ENCODE data around the gene DDRGK1. TPM values are rescaled to one million over a fixed set of nuclear protein-coding genes. Genes with fewer than 3 reads are reported as not detected.

Gene DDRGK1
- total and polyA plus RNA-seq, 8 donors: 42.0 to 52.8 (median 48.1) TPM

DNA sequence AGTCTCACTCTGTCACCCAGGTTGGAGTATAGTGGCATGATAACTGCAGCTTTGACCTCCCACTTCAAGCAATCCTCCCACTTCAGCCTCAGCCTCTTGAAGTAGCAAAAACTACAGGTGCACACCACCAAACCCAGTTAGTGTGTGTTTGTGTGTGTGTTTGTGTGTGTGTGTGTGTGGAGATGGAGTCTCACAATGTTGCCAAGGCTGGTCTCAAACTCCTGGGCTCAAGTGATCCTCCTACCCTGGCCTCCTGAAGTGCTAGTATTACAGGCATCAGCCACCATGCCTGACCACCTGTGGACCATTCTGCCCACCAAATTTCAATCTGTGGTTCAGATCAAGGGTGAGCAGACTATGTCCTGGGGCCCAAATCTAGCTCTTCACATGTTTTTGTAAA is 53.6 kb downstream of the DDRGK1 start:
- FAIRE-seq (no peak), ATAC-seq (no peak), DNase-seq (no peak)
- Histone ChIP-seq H3K36me3 (peaks cover 0 to 23% (median 8%) of the 10 kb centered on the region in 3 donors), H3K27me3 (no peaks in the 10 kb centered on the region), H3K9me3 (no peaks in the 10 kb centered on the region), H3K27ac (no peak overlapping the region), H3K4me1 (no peaks in the 10 kb centered on the region), H3K4me3 (no peak overlapping the region)
- intact Hi-C loops (cut with DNase I): no loop called here
- TF ChIP-seq CTCF (IDR thresholded peaks at IDR 0.05): no peak

DNA sequence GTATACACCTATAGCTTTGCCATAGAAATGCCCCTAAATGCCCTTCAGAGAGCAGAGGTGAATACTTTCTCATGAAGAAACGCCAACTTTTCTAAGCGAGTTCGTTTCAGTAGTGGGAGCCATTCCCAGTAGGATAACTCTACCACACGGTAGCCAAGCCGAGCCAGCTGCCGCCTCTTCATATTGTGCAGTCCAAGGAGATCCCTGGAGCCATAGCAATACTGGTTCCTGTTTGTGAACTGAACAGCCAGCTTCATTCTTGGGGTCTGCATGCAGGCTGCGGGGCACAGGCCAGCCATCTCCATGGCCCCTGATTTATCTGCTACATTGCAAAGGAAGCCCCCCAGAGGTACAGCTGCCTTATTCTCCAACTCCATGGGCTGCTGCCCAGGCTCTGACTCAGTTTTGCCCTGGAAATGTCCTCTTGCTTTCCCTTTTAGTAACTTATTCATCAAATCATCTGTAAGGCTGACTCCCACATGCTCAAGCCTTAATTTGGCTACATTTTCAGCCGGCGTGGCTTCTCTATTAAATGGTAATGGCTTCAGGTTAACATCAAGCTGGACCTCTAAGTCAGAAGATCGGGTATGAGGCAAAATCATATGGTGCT is 57.6 kb downstream of the DDRGK1 start:
- DNase-seq (no peak), ATAC-seq (peak in 1 of 4 donors; percentile 18), FAIRE-seq (no peak)
- H3K27ac ChIP-seq: no peak overlapping the region
- H3K4me3 ChIP-seq: no peak overlapping the region
- peaks cover 0 to 23% (median 8%) of the 10 kb centered on the region in 3 donors for H3K36me3 ChIP-seq
- intact Hi-C loops (cut with DNase I): no loop called here
- H3K27me3 ChIP-seq: no peaks in the 10 kb centered on the region
- 88 to 91% methylated on average over 10 of the region's 10 CpGs for WGBS, 2 donors
- no peak for TF ChIP-seq CTCF (IDR thresholded peaks at IDR 0.05)
- no peaks in the 10 kb centered on the region for H3K9me3 ChIP-seq
- H3K4me1 ChIP-seq: no peaks in the 10 kb centered on the region

- no peak for FAIRE-seq
- ATAC-seq: no peak
- Histone ChIP-seq H3K36me3 (no peaks in the 10 kb centered on the region), H3K9me3 (no peaks in the 10 kb centered on the region), H3K4me3 (no peak overlapping the region), H3K27ac (no peak overlapping the region), H3K27me3 (no peaks in the 10 kb centered on the region), H3K4me1 (no peaks in the 10 kb centered on the region)
- WGBS, 2 donors: 100% methylated on average over 3 of the region's 3 CpGs
- intact Hi-C loops (cut with DNase I): no loop called here
- TF ChIP-seq CTCF (IDR thresholded peaks at IDR 0.05): no peak
- DNase-seq: no peak
These were observed 62.7 kb downstream of the DDRGK1 start for GRCh38 chr20:3141757-3142156.

Other genes starting within 250 kb of the DDRGK1 start
- not detected for gene GNRH2, start 161.1 kb downstream of the DDRGK1 start, total RNA-seq
- not detected for gene GNRH2, start 161.1 kb downstream of the DDRGK1 start, polyA plus RNA-seq
- gene MRPS26, start 158.6 kb downstream of the DDRGK1 start, total RNA-seq: 10 to 100 TPM; 14.4 to 26.7 (median 20.5) TPM
- 10 to 100 TPM; 46.4 to 46.7 TPM for gene MRPS26, start 158.6 kb downstream of the DDRGK1 start, polyA plus RNA-seq
- under 1 TPM in 1 of 6 donors, not detected in 5; 0.38 TPM for gene OXT, start 133.1 kb downstream of the DDRGK1 start, total RNA-seq
- gene OXT, start 133.1 kb downstream of the DDRGK1 start, polyA plus RNA-seq: not detected
- not detected for gene AVP, start 120.0 kb downstream of the DDRGK1 start, total RNA-seq
- gene AVP, start 120.0 kb downstream of the DDRGK1 start, polyA plus RNA-seq: not detected
- 1 to 10 TPM; 2.7 to 7.6 (median 4.0) TPM for gene FASTKD5, start 44.8 kb downstream of the DDRGK1 start, total RNA-seq
- 1 to 10 TPM; 2.9 to 6.6 TPM for gene FASTKD5, start 44.8 kb downstream of the DDRGK1 start, polyA plus RNA-seq
- gene UBOX5, start 44.8 kb downstream of the DDRGK1 start, total RNA-seq: 1 to 10 TPM; 2.3 to 4.2 (median 3.5) TPM
- gene UBOX5, start 44.8 kb downstream of the DDRGK1 start, polyA plus RNA-seq: 1 to 10 TPM; 3.7 to 4.0 TPM
- 10 to 100 TPM; 17.5 to 18.9 (median 18.3) TPM for gene LZTS3, start 31.1 kb downstream of the DDRGK1 start, total RNA-seq
- 10 to 100 TPM; 20.3 to 30.5 TPM for gene LZTS3, start 31.1 kb downstream of the DDRGK1 start, polyA plus RNA-seq
- gene ITPA, start 4.8 kb upstream of the DDRGK1 start, total RNA-seq: 10 to 100 TPM; 14.2 to 29.9 (median 23.1) TPM
- gene ITPA, start 4.8 kb upstream of the DDRGK1 start, polyA plus RNA-seq: 100 to 1,000 TPM in 1 of 2 donors, 10 to 100 TPM in 1; 90.4 to 111 TPM
- gene SLC4A11, start 34.5 kb upstream of the DDRGK1 start, total RNA-seq: under 1 TPM; 0.14 to 0.87 (median 0.42) TPM
- gene SLC4A11, start 34.5 kb upstream of the DDRGK1 start, polyA plus RNA-seq: 1 to 10 TPM in 1 of 2 donors, under 1 TPM in 1; 0.87 to 1.1 TPM
- gene DNAAF9, start 203.0 kb upstream of the DDRGK1 start, total RNA-seq: 10 to 100 TPM in 1 of 6 donors, 1 to 10 TPM in 5; 3.9 to 10.2 (median 4.8) TPM
- 1 to 10 TPM; 5.1 to 5.9 TPM for gene DNAAF9, start 203.0 kb upstream of the DDRGK1 start, polyA plus RNA-seq